ENCODE data around the gene MUSTN1.

MUSTN1 gene

DNA sequence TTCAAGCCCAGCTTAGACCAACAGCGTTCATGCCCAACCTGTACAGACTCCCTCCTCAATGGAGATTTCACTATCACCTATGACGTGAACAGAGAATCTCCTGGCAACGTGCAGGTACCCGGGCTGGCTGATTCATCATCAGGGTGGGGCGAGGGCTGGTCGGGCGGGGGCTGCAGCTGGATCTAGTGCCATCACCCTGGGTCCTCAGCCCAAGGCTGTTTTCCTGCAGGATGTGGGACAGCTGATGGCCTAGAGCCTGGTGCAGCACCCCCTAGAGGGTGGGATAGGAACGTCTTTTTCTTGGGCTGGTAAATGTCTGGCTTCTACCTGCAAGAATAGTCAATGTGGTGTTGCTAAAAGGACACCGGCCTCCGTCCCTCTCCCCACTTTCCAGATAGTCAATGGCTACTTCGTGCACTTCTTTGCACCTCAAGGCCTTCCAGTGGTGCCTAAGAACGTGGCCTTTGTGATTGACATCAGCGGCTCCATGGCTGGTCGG is 35.8 kb downstream of the MUSTN1 start:
- no peak for DNase-seq

DNA sequence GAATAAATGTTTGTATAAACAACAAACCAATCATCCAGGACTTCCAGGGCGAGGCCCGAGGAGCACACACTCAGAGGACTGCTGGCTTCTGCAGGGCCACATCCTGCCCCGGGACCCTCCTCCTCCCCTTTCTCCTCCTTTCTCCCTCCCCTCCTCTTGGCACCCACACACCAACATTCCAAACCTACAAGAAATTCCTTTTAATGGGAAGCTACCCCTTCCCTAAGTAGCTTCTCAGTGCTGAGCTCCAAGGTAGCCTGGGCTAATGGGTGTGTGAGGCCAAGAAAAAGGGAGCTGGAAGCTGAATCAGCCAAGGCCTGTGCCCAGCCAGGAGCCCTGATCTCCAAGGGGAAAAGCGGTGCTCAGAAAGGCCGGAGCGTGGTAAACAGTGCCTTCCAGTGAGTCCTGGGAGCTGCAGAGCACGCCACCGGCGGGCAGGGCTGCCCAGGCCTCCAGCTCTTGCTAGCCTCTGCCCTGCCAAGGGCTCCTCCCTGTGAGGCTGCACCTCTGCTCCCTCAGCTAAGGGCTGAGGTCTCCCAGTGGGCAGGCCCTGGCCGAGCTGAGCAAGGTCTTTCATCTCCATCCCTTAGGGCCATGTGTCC is 36.3 kb downstream of the MUSTN1 start:
- DNase-seq, result no peak

- DNase-seq, result no peak
Measured at GRCh38 chr3:52796411-52796810, 38.4 kb downstream of the MUSTN1 start.

DNA sequence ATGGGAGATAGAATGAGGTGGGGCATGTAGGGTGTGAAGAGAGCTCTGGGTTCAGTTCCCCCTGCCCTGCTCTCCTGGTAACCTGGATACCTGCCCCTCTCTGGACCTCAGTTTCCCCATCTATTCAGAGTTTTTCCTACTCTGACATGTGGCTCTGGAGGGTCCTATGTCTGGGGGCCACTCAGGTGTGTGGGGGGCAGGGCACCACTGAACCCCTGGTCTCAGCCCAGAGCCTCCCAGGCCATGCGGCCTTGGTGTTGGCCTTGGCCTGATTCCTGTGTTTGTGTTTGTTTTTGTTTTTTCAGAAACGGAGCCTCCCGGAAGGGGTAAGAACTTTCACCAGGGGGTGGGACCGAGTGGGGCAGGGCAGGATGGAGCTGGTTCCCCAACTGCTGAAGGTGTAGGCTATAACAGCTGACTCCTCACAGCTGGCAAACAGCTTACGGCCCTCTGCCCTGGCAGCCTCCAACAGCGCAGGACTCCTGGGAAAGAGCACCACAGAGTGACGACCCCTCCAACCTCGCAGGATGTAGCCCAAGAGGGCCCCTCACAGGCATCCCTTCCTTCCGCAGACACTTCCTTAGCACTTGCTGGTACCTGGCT is 39.4 kb downstream of the MUSTN1 start:
- DNase-seq, result no peak

DNA sequence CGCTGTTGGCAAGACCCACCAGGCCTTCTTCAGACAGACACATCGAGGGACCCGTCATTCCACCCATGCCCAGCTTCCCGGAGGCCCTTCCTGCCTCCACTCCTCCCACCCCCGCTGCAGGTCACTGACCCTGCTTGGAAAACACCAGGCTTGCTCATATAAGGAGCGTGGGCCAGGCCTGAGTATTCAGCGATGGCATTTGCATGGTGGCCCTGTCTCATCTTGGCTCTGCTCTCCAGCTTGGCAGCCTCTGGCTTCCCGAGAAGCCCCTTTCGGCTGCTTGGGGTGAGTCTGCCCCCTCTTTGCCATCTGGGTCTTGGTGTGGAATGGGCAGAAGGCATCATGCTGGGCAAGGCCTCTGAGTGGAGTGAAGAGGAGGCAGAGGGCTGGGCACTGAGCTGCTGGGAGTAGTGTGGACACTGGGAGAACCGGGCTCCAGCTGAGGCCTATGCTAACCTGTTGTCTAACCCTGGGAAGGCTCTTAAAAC is 40.2 kb downstream of the MUSTN1 start, which contains the start of gene ITIH3:
TSS of gene ITIH3 (plus strand) at position 185 of the 488 bp plus-strand sequence. CDS start at position 193, 8 bp downstream.
- DNase-seq, result no peak

DNA sequence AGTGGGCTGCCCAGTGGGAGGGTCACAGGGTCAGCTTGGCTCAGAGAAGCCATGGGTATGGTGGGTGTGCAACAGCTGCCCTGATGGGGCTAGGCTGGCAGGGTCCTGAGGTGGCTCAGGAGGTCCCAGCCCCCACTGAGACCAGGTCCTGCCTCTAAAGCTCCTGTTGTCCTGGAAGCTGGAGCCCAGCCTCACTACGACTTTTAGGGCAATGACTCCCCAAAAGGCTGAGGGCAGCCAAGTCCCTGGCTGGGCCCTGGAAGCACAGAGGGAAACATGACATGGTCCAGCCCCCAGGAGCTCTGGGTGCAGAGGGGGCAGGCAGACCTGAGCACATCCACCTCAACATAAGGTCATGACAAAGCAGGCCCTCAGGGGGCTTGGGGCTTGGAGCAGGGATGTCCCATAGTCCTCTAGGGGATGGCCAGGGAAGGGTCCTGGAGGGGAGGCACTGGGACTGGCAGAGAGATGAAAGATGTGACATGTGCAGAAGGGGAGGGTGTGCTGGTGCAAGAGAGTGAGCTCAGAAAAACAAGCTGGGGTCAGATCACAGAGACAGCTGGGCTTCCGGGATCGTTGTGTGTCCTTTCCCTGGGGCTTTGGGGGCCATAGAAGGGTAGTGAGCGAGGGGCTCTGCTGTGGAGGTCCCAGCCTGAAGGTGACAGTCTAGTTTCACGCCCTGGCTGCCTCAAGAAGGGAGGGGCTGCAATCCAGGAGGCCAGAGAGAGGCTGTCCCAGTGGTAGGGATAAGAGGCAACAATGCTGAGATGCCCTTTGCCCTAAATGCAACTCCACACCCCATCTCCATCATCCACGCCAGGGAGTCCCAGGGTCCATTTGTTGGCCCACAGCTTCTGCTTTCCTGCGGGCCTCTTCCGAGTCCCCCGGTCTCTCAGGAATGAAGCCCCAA is 40.9 kb downstream of the MUSTN1 start:
- DNase-seq, result peak; percentile 62

DNA sequence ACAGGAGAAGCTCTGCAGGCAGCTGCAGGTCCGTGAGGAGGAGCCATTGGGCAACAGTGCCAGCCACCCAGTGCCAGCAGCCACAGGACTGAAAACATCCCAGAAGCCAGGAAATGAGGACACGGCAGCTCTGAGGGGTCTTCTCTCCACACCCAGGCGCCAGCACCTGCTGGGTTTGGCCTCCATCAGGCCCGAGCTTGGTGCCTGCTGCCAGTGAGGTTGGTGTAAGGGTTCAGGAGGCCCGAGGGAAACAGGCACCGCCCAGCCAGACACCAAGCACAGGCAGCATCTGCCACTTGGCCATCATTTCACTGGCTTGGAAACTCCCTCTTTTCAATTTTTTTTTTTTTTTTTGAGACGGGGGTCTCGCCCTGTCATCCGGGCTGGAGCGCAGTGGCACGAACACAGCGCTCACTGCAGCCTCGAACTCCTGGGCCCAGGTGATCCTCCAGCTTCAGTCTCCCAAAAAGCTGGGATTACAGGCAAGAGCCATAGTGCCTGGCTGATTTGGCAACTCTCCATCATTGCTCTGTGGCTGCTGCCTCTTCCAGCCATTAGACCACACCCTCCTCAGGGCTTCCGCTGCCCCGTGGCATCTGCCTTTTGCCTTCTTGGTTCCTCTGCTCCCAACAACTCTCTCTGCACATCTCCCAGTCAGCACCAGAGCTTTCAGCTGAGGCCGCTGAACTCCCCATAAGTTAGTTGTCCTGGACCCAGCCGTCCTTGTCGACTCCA is 41.7 kb downstream of the MUSTN1 start:
- DNase-seq, result no peak

DNA sequence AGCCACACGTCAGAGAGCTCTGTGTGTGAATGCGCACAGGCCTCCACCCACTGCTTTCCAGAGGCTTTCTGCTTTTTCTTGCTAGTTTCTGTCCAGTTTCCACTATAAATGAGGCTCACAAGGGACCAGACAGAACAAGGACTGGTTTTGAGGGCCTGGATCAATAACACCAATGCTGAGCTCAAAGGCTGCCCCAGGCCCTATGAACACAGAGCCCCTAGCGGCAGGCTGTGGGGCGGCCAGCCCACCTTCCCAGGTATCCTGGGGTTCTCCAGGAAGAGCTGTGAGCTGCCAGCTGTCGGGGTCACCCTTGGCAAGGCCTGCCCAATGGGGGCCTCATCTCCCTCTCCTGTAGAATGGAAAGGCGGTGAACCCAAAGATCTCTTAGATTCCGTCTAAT is 42.4 kb downstream of the MUSTN1 start:
- no peak for DNase-seq

DNA sequence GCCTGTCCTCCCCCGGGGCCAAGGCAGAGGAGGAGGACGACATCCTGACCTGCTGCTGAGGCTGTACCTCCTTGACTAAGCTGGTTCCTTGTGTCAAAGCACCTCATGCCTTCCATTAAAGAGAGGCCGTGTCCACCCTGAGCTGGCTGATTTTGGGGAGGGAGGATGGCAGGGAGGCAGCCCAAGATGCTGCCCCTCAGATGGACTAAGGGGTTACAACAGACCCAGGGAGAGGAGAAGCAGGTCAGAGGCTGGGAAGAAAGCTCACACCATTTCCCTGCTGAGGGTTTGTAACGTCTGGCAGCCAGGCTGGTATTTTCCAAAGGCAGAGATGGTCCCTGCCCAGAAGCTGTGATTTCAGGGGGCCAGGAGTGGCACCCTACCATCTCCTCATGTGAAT is 42.9 kb downstream of the MUSTN1 start:
- no peak for DNase-seq

DNA sequence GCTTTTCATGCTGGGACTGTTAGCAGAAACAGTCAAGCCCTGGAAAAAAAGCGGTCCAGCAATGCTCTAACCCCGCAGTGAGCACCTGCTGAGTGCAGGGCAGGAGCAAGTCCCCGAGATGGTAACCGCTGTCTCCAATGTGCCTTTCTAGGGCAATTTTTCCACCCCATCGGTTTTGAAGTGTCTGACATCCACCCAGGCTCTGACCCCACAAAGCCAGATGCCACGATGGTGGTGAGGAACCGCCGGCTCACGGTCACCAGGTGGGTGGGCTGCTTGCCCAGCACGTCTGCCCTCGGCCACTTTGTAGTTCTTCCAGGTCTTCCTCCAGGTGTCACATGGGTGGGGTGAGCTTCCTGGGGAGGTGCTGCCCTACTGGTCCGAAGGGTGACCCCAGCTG is 43.5 kb downstream of the MUSTN1 start:
- DNase-seq, result peak; percentile 91

- DNase-seq, result no peak
Measured at GRCh38 chr3:52790741-52791140, 44.1 kb downstream of the MUSTN1 start.

DNA sequence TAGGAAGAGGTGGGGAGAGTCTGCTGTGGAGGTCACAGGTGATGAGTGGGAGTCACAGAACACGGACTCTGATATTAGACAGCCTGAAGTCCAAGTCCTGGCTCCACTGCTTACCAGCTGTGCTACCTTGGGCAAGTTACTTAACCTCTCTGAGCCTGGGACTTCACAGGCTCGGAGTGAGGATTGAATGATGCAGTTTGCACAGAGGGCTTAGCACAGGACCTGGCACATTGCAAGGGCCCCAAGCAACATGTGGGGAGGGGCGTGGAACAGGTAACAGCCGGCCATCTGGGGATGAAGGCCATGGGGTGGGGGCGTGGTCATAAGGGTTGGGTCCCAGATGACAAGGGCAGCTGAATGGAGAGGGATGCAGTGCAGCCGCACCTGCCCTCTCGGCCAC is 44.5 kb downstream of the MUSTN1 start:
- DNase-seq, result no peak

GRCh38 chr3:52789746-52790040 is 45.1 kb downstream of the MUSTN1 start:
- DNase-seq, result no peak

DNA sequence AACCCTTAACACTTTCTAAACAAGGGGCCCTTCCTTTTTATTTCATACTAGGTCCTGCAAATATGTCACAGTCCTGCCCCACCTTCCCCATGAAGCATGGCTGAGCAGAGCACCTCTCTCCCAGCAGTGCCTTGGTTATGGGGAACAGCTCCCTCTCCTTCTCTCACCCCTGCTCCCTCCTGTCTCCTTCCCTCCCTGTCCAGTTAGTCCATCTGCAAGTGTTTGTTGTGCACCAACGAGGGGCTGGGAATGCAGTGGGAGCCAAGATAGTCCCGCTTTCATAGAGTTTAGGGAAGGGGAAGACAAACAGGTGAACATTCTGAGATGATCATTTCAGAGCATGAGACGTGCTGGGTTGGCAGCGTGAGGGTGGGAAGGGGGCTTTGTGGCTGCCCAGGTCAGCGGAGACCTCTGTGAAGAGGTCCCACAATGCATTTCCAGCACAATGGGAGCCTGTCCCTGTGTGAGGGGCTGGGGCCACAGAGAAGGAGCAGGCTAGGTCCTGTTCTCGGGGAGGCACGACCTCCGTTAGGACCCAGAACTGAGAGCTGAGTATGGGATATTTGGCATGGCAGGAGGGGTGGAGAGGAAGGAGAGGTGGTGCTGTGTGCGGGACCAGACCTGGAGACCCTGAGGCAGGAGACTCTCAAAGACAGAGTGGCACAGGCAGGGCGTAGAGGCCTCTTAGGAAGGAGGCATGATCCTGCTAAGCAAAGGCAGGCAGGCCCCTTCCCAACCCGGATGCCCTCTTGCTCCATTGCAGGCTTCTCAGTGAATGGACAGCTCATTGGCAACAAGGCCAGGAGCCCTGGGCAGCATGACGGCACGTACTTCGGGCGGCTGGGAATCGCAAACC is 45.7 kb downstream of the MUSTN1 start:
- no peak for DNase-seq

- DNase-seq, result peak; percentile 59
Measured at GRCh38 chr3:52787672-52788625, 46.9 kb downstream of the MUSTN1 start.

- no peak for DNase-seq
Measured at GRCh38 chr3:52787246-52787645, 47.6 kb downstream of the MUSTN1 start.

DNA sequence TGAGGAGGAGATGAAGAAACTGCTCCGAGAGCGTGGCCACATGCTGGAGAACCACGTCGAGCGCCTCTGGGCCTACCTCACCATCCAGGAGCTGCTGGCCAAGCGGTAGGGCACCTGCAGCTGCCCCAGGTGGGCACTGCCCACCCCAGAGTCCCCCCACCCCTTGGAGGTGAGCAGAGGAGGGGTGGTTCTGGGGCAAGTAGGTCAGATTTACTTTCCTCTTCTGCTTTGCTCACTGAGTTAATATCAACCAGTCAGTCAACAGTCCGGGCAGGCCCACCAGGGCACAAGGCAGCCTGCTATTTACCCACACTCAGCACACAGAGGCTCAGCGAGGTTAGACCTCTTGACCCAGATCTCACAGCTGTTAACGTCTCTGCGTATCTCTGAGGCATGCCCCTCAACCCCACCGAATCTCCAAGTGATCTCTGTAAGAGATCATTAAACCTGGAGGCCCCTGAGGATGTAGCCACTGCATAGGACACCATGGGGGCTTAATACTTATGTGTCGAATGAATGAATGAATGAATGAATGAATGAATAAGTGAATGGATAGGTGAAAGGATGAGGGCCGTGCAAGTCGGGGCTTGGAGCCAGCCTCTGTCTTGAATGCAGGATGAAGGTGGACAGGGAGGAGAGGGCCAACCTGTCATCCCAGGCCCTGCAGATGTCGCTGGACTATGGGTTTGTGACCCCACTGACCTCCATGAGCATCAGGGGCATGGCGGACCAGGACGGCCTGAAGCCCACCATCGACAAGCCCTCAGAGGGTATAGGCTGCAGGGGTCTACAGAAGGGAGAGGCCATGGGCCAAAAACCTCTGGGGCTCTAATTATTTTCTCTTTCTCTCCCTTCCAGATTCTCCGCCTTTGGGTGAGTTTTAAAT is 48.2 kb downstream of the MUSTN1 start:
- DNase-seq, result no peak

DNA sequence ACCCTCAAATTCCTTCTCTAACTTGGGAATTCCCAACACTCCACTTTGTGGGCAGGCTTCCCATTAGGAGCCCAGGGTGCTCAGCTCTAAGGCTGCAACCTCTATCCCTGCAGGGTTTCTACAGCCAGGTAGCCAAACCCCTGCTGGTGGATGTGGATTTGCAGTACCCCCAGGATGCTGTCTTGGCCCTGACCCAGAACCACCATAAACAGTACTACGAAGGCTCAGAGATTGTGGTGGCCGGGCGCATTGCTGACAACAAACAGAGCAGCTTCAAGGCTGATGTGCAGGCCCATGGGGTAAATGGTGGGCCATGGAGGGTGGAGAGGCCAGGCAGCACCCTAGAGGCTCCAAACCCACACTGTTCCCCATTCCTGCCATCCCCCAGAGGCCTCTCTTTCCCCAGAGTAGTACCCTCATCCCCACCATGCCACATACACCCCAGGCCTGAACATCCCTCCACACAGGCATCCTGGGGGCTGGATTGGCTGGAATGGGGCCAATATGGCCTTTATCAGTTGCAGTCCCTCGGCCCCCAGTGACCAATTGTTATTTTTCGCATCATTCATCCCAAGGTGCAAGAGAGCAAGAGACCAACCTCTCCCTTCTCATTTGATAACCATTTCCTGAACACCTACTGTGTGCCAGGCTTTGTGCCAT is 49.8 kb downstream of the MUSTN1 start:
- DNase-seq, result no peak

DNA sequence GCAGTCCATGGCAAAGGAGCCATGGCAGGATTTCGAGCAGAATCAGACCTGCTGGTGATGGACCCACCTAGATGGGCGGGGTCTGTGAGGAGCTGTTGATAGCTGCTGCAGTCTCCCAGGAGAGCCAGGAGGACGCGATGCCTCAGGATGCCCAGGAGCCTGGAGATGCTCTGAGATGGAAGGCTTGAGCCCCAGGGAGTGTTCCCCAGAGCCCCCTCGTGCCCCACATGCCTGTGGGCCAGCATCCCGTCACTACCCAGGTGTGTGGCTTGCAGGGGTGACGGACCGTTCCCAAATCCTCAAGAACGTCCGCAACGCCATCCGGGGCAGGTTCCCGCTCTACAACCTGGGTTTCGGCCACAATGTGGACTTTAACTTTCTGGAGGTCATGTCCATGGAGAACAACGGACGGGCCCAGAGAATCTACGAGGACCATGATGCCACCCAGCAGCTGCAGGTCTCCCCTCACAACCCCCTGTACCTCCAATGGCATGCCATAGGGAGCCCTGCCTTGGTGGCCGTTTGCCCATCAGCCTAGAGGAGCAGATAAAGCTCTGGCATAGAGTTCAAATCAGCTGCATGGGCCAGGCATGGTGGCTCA is 50.7 kb downstream of the MUSTN1 start:
- no peak for DNase-seq

All from eye (tissue), 1 donor.